DOHH2 (cell line): Measurements from ENCODE around the gene ARID3C.

ENCODE experiments used
- H3F3A ChIP-seq: fragments of 200-600 bp; sonication (generic), shearing (Covaris generic); 2 replicates; pipeline ENCODE4 v1.6.0; 2016; ENCODE audit warnings: antibody characterized with exemption, mild to moderate bottlenecking; ENCODE audit not compliant: control insufficient read depth, insufficient read depth
- H3K27ac ChIP-seq: fragments of 200-600 bp; sonication (generic); 2 replicates; pipeline ENCODE4 v1.5.1; 2014; ENCODE audit warnings: low read depth, mild to moderate bottlenecking, low read length, moderate library complexity
- H3K27me3 ChIP-seq: fragments of 200-600 bp; sonication (generic); 2 replicates; pipeline ENCODE4 v1.6.1; 2014; ENCODE audit warnings: mild to moderate bottlenecking, low read length, mixed read lengths; ENCODE audit not compliant: control insufficient read depth
- H3K36me3 ChIP-seq: fragments of 200-600 bp; sonication (generic); 2 replicates; pipeline ENCODE4 v1.6.1; 2014; ENCODE audit warnings: mild to moderate bottlenecking, low read length, moderate library complexity, mixed read lengths; ENCODE audit not compliant: control insufficient read depth
- H3K4me1 ChIP-seq: fragments of 200-600 bp; sonication (generic); 2 replicates; pipeline ENCODE4 v1.6.1; 2014; ENCODE audit warnings: mild to moderate bottlenecking, low read length, mixed read lengths; ENCODE audit not compliant: control insufficient read depth
- H3K4me2 ChIP-seq: fragments of 200-600 bp; sonication (generic); 2 replicates; pipeline ENCODE4 v1.6.0; 2014; ENCODE audit warnings: mild to moderate bottlenecking, low read length, moderate library complexity
- H3K4me3 ChIP-seq: fragments of 200-600 bp; sonication (generic); 2 replicates; pipeline ENCODE4 v1.5.1; 2014; ENCODE audit warnings: mild to moderate bottlenecking, low read length, mixed read lengths
- H3K79me2 ChIP-seq: fragments of 200-600 bp; sonication (generic); 2 replicates; pipeline ENCODE4 v1.6.1; 2014; ENCODE audit warnings: mild to moderate bottlenecking, low read length, mixed read lengths; ENCODE audit not compliant: control insufficient read depth
- H3K9me2 ChIP-seq: fragments of 200-600 bp; sonication (generic); replicated peaks from 2 replicates; pipeline ENCODE4 v1.6.1; 2014; ENCODE audit warnings: mild to moderate bottlenecking, low read length, mixed read lengths; ENCODE audit not compliant: control insufficient read depth
- H3K9me3 ChIP-seq: fragments of 200-600 bp; sonication (generic); 2 replicates; pipeline ENCODE4 v1.6.1; 2014; ENCODE audit warnings: antibody characterized with exemption, low read length, mixed read lengths; ENCODE audit not compliant: control insufficient read depth, insufficient read depth
- H4K20me1 ChIP-seq: fragments of 200-600 bp; sonication (generic); 2 replicates; pipeline ENCODE4 v1.6.0; 2014; ENCODE audit warnings: low read depth, mild to moderate bottlenecking, antibody characterized with exemption, low read length, moderate library complexity; ENCODE audit not compliant: control insufficient read depth, insufficient read depth
- CTCF ChIP-seq: fragments of 200-600 bp; sonication (generic); IDR thresholded peaks from one replicate; pipeline ENCODE4 v1.5.1; 2014; ENCODE audit warnings: antibody characterized with exemption, mild to moderate bottlenecking, low read depth, low read length; ENCODE audit not compliant: poor library complexity, severe bottlenecking
- EZH2phosphoT487 ChIP-seq: fragments of 200-600 bp; sonication (generic); IDR thresholded peaks from 2 replicates; pipeline ENCODE4 v1.6.1; 2017; ENCODE audit warnings: borderline replicate concordance, mild to moderate bottlenecking, antibody characterized with exemption, low read length, moderate library complexity, mixed read lengths

ARID3C gene

GRCh38 chr9:34600908-34601307, 28.0 kb downstream of the ARID3C start:
- no peaks in the 10 kb centered on the region for H3K9me2 ChIP-seq
- H3K4me2 ChIP-seq: no peak overlapping the region
- H3K4me1 ChIP-seq: no peaks in the 10 kb centered on the region
- TF ChIP-seq EZH2phosphoT487 (no peak), CTCF (no peak)
- no peaks in the 10 kb centered on the region for H4K20me1 ChIP-seq
- no peaks in the 10 kb centered on the region for H3F3A ChIP-seq
- H3K36me3 ChIP-seq: no peaks in the 10 kb centered on the region
- H3K9me3 ChIP-seq: no peaks in the 10 kb centered on the region
- H3K79me2 ChIP-seq: no peaks in the 10 kb centered on the region
- no peak overlapping the region for H3K4me3 ChIP-seq
- H3K27me3 ChIP-seq: no peaks in the 10 kb centered on the region; the same call in 1 of the 2 replicates
- no peak overlapping the region for H3K27ac ChIP-seq

GRCh38 chr9:34599546-34599945, 29.3 kb downstream of the ARID3C start:
- Histone ChIP-seq H3K4me1 (no peaks in the 10 kb centered on the region), H3K4me2 (no peak overlapping the region), H4K20me1 (no peaks in the 10 kb centered on the region), H3F3A (no peaks in the 10 kb centered on the region), H3K9me2 (no peaks in the 10 kb centered on the region), H3K4me3 (no peak overlapping the region), H3K27ac (no peak overlapping the region), H3K36me3 (no peaks in the 10 kb centered on the region), H3K79me2 (no peaks in the 10 kb centered on the region), H3K27me3 (no peaks in the 10 kb centered on the region; the same call in 1 of the 2 replicates), H3K9me3 (no peaks in the 10 kb centered on the region)
- TF ChIP-seq CTCF (no peak), EZH2phosphoT487 (no peak)

GRCh38 chr9:34594177-34594576, 34.7 kb downstream of the ARID3C start:
- Histone ChIP-seq H4K20me1 (no peaks in the 10 kb centered on the region), H3K27ac (no peak overlapping the region), H3K9me2 (no peaks in the 10 kb centered on the region), H3K36me3 (no peaks in the 10 kb centered on the region), H3K4me3 (no peak overlapping the region), H3K4me1 (peaks cover 8% of the 10 kb centered on the region), H3K4me2 (no peak overlapping the region), H3K27me3 (peaks cover 27% of the 10 kb centered on the region), H3K9me3 (no peaks in the 10 kb centered on the region), H3K79me2 (no peaks in the 10 kb centered on the region), H3F3A (no peaks in the 10 kb centered on the region)
- TF ChIP-seq CTCF: no peak
- TF ChIP-seq EZH2phosphoT487: no peak
